ENCODE results near the gene LINGO1. TPM values are rescaled to one million over a fixed set of nuclear protein-coding genes. Genes with fewer than 3 reads are reported as not detected.

LINGO1 gene
- total RNA-seq, 2 donors from 2014 or later: 7.9 to 19.7 TPM

DNA sequence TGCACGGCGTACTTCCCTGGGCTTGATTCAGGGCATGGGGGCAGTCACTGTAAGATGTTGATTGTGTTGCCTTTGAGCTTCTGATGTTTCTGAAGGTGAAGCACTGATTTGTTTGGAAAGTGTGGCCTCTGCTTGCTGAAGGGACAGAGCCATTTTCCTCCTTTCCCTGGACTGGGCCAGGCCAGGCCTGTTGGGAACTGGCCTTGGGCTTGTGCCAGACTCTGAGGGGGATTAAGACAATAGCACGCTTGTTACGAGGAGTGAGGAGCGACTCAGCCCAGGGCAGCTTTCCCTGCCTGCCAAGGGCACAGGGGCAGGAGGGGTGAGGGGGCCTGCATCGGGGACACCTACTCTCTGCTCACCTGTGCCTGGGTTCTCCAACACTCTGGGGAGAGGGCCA, 42.9 kb downstream of the LINGO1 start:
- no peaks in the 10 kb centered on the region for H3K4me1 ChIP-seq (ENCODE audit: control insufficient read depth, insufficient read depth, low read length)
- Mint-ChIP-seq H3K9me3 (no peaks in the 10 kb centered on the region), H3K4me3 (no peak overlapping the region), H3K4me1 (peaks cover 4% of the 10 kb centered on the region), H3K36me3 (ENCODE audit: low read depth) (no peaks in the 10 kb centered on the region), H3K27me3 (ENCODE audit: insufficient read depth) (peaks cover 3% of the 10 kb centered on the region), H3K27ac (no peak overlapping the region)
- H3K27me3 ChIP-seq (ENCODE audit: control insufficient read depth, insufficient read depth, low read length, poor library complexity, severe bottlenecking): no peaks in the 10 kb centered on the region
- H3K9ac ChIP-seq (ENCODE audit: extremely low read depth, low read length, poor library complexity, severe bottlenecking): no peak overlapping the region
- H3K9me3 ChIP-seq (ENCODE audit: control insufficient read depth, low read length): no peaks in the 10 kb centered on the region
- TF ChIP-seq, protein P1, sequence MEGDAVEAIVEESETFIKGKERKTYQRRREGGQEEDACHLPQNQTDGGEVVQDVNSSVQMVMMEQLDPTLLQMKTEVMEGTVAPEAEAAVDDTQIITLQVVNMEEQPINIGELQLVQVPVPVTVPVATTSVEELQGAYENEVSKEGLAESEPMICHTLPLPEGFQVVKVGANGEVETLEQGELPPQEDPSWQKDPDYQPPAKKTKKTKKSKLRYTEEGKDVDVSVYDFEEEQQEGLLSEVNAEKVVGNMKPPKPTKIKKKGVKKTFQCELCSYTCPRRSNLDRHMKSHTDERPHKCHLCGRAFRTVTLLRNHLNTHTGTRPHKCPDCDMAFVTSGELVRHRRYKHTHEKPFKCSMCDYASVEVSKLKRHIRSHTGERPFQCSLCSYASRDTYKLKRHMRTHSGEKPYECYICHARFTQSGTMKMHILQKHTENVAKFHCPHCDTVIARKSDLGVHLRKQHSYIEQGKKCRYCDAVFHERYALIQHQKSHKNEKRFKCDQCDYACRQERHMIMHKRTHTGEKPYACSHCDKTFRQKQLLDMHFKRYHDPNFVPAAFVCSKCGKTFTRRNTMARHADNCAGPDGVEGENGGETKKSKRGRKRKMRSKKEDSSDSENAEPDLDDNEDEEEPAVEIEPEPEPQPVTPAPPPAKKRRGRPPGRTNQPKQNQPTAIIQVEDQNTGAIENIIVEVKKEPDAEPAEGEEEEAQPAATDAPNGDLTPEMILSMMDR (conservative IDR thresholded peaks at IDR 0.05): no peak
- no peak for DNase-seq
- no peaks in the 10 kb centered on the region for H3K36me3 ChIP-seq (ENCODE audit: control insufficient read depth, insufficient read depth, low read length)
- no peak overlapping the region for H3K4me3 ChIP-seq (ENCODE audit: low read length)
- no peak overlapping the region for H3K27ac ChIP-seq (ENCODE audit: low read depth, low read length)
- WGBS, 2 experiments (ENCODE audit: insufficient coverage in 1 of 2, insufficient read length in 1 of 2): 91% methylated on average over 5 to 6 of the region's 6 CpGs

DNA sequence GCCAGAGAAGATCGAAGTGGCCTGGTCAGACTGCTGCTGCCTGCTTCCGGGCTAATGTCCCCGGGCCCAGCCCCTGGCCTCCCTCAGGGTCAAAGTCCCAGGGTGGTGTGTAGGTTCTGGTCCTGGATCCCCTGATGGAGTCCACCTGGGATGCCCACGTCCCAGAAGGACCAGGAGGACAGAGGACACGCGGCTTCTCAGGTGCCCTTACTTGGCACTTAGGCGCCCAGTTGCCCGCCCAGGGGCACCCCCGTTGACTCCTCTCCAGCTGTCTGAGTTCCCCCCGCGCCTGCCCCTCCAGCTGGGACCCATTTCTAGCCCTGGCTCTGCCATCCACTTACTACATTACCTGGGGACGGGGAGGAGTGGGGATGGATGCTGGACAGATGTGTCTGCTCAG, 44.6 kb downstream of the LINGO1 start:
- no peak overlapping the region for H3K27ac ChIP-seq (ENCODE audit: low read depth, low read length)
- H3K36me3 ChIP-seq (ENCODE audit: control insufficient read depth, insufficient read depth, low read length): no peaks in the 10 kb centered on the region
- no peak overlapping the region for H3K9ac ChIP-seq (ENCODE audit: extremely low read depth, low read length, poor library complexity, severe bottlenecking)
- DNase-seq: no peak
- H3K9me3 Mint-ChIP-seq: no peaks in the 10 kb centered on the region
- 91% methylated on average over 12 of the region's 12 CpGs; no CpG with 5 or more reads in 1 of the 2 experiments for WGBS, 2 experiments (ENCODE audit: insufficient coverage in 1 of 2, insufficient read length in 1 of 2)
- no peaks in the 10 kb centered on the region for H3K9me3 ChIP-seq (ENCODE audit: control insufficient read depth, low read length)
- peaks cover 6% of the 10 kb centered on the region for H3K4me1 Mint-ChIP-seq
- no peaks in the 10 kb centered on the region for H3K4me1 ChIP-seq (ENCODE audit: control insufficient read depth, insufficient read depth, low read length)
- no peak overlapping the region for H3K27ac Mint-ChIP-seq
- TF ChIP-seq, protein P1 (conservative IDR thresholded peaks at IDR 0.05): no peak
- H3K27me3 ChIP-seq (ENCODE audit: control insufficient read depth, insufficient read depth, low read length, poor library complexity, severe bottlenecking): no peaks in the 10 kb centered on the region
- H3K27me3 Mint-ChIP-seq (ENCODE audit: insufficient read depth): peaks cover 3% of the 10 kb centered on the region
- H3K36me3 Mint-ChIP-seq (ENCODE audit: low read depth): no peaks in the 10 kb centered on the region
- H3K4me3 Mint-ChIP-seq: no peak overlapping the region
- no peak overlapping the region for H3K4me3 ChIP-seq (ENCODE audit: low read length)

DNA sequence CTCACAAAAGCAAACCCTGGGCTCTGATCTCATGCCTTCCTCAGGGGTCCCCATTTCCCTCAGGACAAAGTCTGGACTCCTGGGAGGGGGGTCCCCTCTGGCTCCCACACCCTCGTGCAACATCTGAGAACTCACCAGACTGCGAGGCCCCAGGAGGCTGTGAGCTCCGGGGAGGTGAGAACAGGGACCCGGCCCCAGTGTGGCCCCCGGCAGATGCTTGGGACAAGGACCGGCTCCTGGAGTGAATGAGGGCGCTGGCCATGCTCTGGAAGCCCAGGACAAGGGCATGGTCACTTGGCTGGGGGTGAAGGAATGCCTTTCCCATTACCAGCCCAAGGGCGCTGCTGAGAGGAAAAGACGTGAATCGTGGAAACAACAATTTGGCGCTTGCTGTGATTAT, 48.0 kb downstream of the LINGO1 start:
- Histone ChIP-seq H3K4me3 (ENCODE audit: low read length) (no peak overlapping the region), H3K9me3 (ENCODE audit: control insufficient read depth, low read length) (no peaks in the 10 kb centered on the region), H3K4me1 (ENCODE audit: control insufficient read depth, insufficient read depth, low read length) (no peaks in the 10 kb centered on the region), H3K27ac (ENCODE audit: low read depth, low read length) (no peak overlapping the region), H3K9ac (ENCODE audit: extremely low read depth, low read length, poor library complexity, severe bottlenecking) (no peak overlapping the region), H3K36me3 (ENCODE audit: control insufficient read depth, insufficient read depth, low read length) (no peaks in the 10 kb centered on the region), H3K27me3 (ENCODE audit: control insufficient read depth, insufficient read depth, low read length, poor library complexity, severe bottlenecking) (no peaks in the 10 kb centered on the region)
- peaks cover 3% of the 10 kb centered on the region for H3K27me3 Mint-ChIP-seq (ENCODE audit: insufficient read depth)
- no peak overlapping the region for H3K4me3 Mint-ChIP-seq
- 93 to 95% methylated on average over 10 to 11 of the region's 11 CpGs for WGBS, 2 experiments (ENCODE audit: insufficient coverage in 1 of 2, insufficient read length in 1 of 2)
- no peak overlapping the region for H3K27ac Mint-ChIP-seq
- no peaks in the 10 kb centered on the region for H3K9me3 Mint-ChIP-seq
- no peak for DNase-seq
- TF ChIP-seq, protein P1 (conservative IDR thresholded peaks at IDR 0.05): no peak
- peaks cover 2% of the 10 kb centered on the region for H3K4me1 Mint-ChIP-seq
- H3K36me3 Mint-ChIP-seq (ENCODE audit: low read depth): no peaks in the 10 kb centered on the region

All from endodermal cell (in vitro differentiated cells).